Stimulated activated CD8-positive, alpha-beta memory T cell treated with anti-CD3 and anti-CD28 coated beads, Interleukin-7, amount 100 ng/mL, for 1 hour (primary cell): ENCODE measurements around the gene GAB2.
"Not testable (repeated sequence)": the region's sequence is repeated elsewhere in the genome, so short reads cannot be mapped to it uniquely, and the experiment has no call there.

Source experiments
- DNase-seq, 2 donors: peaks; one replicate each; pipeline ENCODE4 v3.0.0-alpha.2; 2020; ENCODE audit warnings: low read depth in 2 of 2

GAB2 gene

GRCh38 chr11:78188286-78189173, 229.1 kb downstream of the GAB2 start, which contains the start of the genes KCTD21 and USP35:
KCTD21 (minus strand) TSS chr11:78188626; CDS start chr11:78174554, 14,072 bp downstream.
USP35 (plus strand) TSS chr11:78188919; CDS start chr11:78196246, 7,327 bp downstream.
- DNase-seq: peak; percentile 77

- peak in 1 of 2 donors; percentile 40 for DNase-seq
These were observed 230.0 kb downstream of the GAB2 start for GRCh38 chr11:78187366-78188285.

GRCh38 chr11:78181185-78181584, 236.4 kb downstream of the GAB2 start:
- no peak for DNase-seq

- DNase-seq: no peak
These were observed 236.9 kb downstream of the GAB2 start for GRCh38 chr11:78180751-78181150.

GRCh38 chr11:78179459-78180071, 238.1 kb downstream of the GAB2 start:
- no peak for DNase-seq

- DNase-seq: no peak
These were observed 240.4 kb downstream of the GAB2 start for GRCh38 chr11:78177216-78177615.

GRCh38 chr11:78176605-78177141, 240.9 kb downstream of the GAB2 start:
- no peak for DNase-seq

GRCh38 chr11:78175862-78176261, 241.8 kb downstream of the GAB2 start:
- not testable (repeated sequence) for DNase-seq

- DNase-seq: no peak
These were observed 245.7 kb downstream of the GAB2 start for GRCh38 chr11:78171951-78172350.

- DNase-seq: no peak
These were observed 246.6 kb downstream of the GAB2 start for GRCh38 chr11:78170874-78171549.

GRCh38 chr11:78170413-78170812, 247.2 kb downstream of the GAB2 start:
- no peak for DNase-seq

GRCh38 chr11:78168539-78169477, 248.8 kb downstream of the GAB2 start:
- DNase-seq: no peak

- no peak for DNase-seq
These were observed 250.7 kb downstream of the GAB2 start for GRCh38 chr11:78166855-78167469.
